HepG2 (cell line): ENCODE data around the gene EPB41. TPM values are rescaled to one million over a fixed set of nuclear protein-coding genes. Genes with fewer than 3 reads are reported as not detected.

Experiments
- AKAP8 ChIP-seq: sonication (generic); formaldehyde crosslinking; IDR thresholded peaks from 2 replicates; pipeline ENCODE4 v1.5.1; 2020; ENCODE audit warnings: mild to moderate bottlenecking, missing genetic modification reagents
- ATF7-NPFF ChIP-seq: sonication (generic); formaldehyde crosslinking; IDR thresholded peaks from 2 replicates; pipeline ENCODE4 v1.8.1; 2023; ENCODE audit warnings: mild to moderate bottlenecking, low read depth, missing genetic modification reagents, moderate library complexity
- BCL6 ChIP-seq: IDR thresholded peaks from 2 replicates; pipeline ENCODE4 v1.6.1; 2016; ENCODE audit warnings: missing genetic modification reagents, missing compliant biosample characterization
- JARID2 ChIP-seq: sonication (generic); formaldehyde crosslinking; IDR thresholded peaks from 2 replicates; pipeline ENCODE4 v1.8.1; 2023; ENCODE audit warnings: missing genetic modification reagents, inconsistent platforms; ENCODE audit not compliant: insufficient replicate concordance
- KDM5B ChIP-seq: sonication (generic); formaldehyde crosslinking; IDR thresholded peaks from 2 replicates; pipeline ENCODE4 v1.4.0; 2020; ENCODE audit warnings: missing genetic modification reagents, mild to moderate bottlenecking, borderline replicate concordance
- MAX ChIP-seq: IDR thresholded peaks from 2 replicates; pipeline ENCODE4 v1.6.1; 2012; ENCODE audit warnings: inconsistent platforms
- MEIS1 ChIP-seq: sonication (generic); formaldehyde crosslinking; IDR thresholded peaks from 2 replicates; pipeline ENCODE4 v1.9.0; 2021; ENCODE audit warnings: mild to moderate bottlenecking, missing genetic modification reagents, moderate library complexity, borderline replicate concordance
- NFE2 ChIP-seq: sonication (generic); formaldehyde crosslinking; IDR thresholded peaks from 2 replicates; pipeline ENCODE4 v1.4.0; 2020; ENCODE audit warnings: missing genetic modification reagents
- NR3C1 ChIP-seq: sonication (generic); formaldehyde crosslinking; IDR thresholded peaks from 2 replicates; pipeline ENCODE4 v1.4.0; 2020; ENCODE audit warnings: missing genetic modification reagents
- PHB2 ChIP-seq: fragments of 450-650 bp; IDR thresholded peaks from 2 replicates; pipeline ENCODE4 v1.6.1; 2018; ENCODE audit not compliant: partially characterized antibody
- POLR2A ChIP-seq, 2 experiments: IDR thresholded peaks; 2 replicates each; pipeline ENCODE4 v1.6.1; 2011; ENCODE audit warnings: low read depth in 2 of 2, low read length in 2 of 2, mild to moderate bottlenecking in 1 of 2, moderate library complexity in 1 of 2; ENCODE audit not compliant: insufficient read depth in 1 of 2
- POLR2AphosphoS2 ChIP-seq: IDR thresholded peaks from 2 replicates; pipeline ENCODE4 v1.6.1; 2011; ENCODE audit warnings: low read depth, low read length, improper control_type of control experiment
- POLR2AphosphoS5 ChIP-seq: IDR thresholded peaks from 2 replicates; pipeline ENCODE4 v1.6.1; 2012; ENCODE audit warnings: low read depth, low read length
- RXRA ChIP-seq: sonication (generic); formaldehyde crosslinking; IDR thresholded peaks from 2 replicates; pipeline ENCODE4 v1.5.1; 2020; ENCODE audit warnings: missing genetic modification reagents
- TFE3 ChIP-seq: IDR thresholded peaks from 2 replicates; pipeline ENCODE4 v1.6.1; 2016
- TSC22D2 ChIP-seq: sonication (generic); formaldehyde crosslinking; IDR thresholded peaks from 2 replicates; pipeline ENCODE4 v1.5.1; 2020; ENCODE audit warnings: missing genetic modification reagents, mild to moderate bottlenecking, borderline replicate concordance
- ZFP91 ChIP-seq: sonication (generic); formaldehyde crosslinking; IDR thresholded peaks from 2 replicates; pipeline ENCODE4 v1.9.0; 2022; ENCODE audit warnings: missing genetic modification reagents, mild to moderate bottlenecking, borderline replicate concordance
- ZGPAT ChIP-seq: IDR thresholded peaks from 2 replicates; pipeline ENCODE4 v1.6.1; 2016; ENCODE audit warnings: mild to moderate bottlenecking
- ZKSCAN5 ChIP-seq: sonication (generic); formaldehyde crosslinking; IDR thresholded peaks from 2 replicates; pipeline ENCODE4 v1.5.1; 2020; ENCODE audit warnings: mild to moderate bottlenecking, missing genetic modification reagents
- ZNF256 ChIP-seq: sonication (generic); formaldehyde crosslinking; conservative IDR thresholded peaks from 2 replicates; pipeline ENCODE4 v1.4.0; 2020; ENCODE audit warnings: missing genetic modification reagents
- ZNF430 ChIP-seq: sonication (generic); formaldehyde crosslinking; IDR thresholded peaks from 2 replicates; pipeline ENCODE4 v1.9.0; 2021; ENCODE audit warnings: mild to moderate bottlenecking, missing genetic modification reagents
- ZNF558 ChIP-seq: sonication (generic); formaldehyde crosslinking; IDR thresholded peaks from 2 replicates; pipeline ENCODE4 v1.9.0; 2022; ENCODE audit warnings: mild to moderate bottlenecking, missing genetic modification reagents, borderline replicate concordance
- ZNF770 ChIP-seq: sonication (generic); formaldehyde crosslinking; IDR thresholded peaks from 2 replicates; pipeline ENCODE4 v1.5.0; 2020; ENCODE audit warnings: mild to moderate bottlenecking, missing genetic modification reagents
- ZSCAN20 ChIP-seq: sonication (generic); formaldehyde crosslinking; IDR thresholded peaks from 2 replicates; pipeline ENCODE4 v1.4.0; 2020; ENCODE audit warnings: missing genetic modification reagents, mild to moderate bottlenecking, borderline replicate concordance
- polyA plus RNA-seq, 8 experiments: library from polyadenylated mRNA; depleted of rRNA in 3 of 8; stranded (reverse) in 7 of 8; unstranded in 1 of 8; fragments of >200 nt; fragmentation: Illumina TruSeq in 4 of 8; extraction: Trizol in 4 of 8; gene quantifications; 2 replicates each; pipeline versions ENCODE4 v1.2.1 to v1.2.3, GENCODE V29; 2011 to 2016; ENCODE audit warnings: low read depth in 4 of 8, missing spikeins in 1 of 8, mixed read lengths in 1 of 8; ENCODE audit not compliant: insufficient read depth in 1 of 8
- total RNA-seq, 5 experiments: library from RNA; depleted of rRNA; stranded (reverse); fragments of >200 nt; fragmentation: Illumina TruSeq; extraction: Trizol; gene quantifications; 2 replicates each; pipeline ENCODE4 v1.2.3, GENCODE V29; 2016; ENCODE audit warnings: low read depth in 1 of 5

Gene EPB41
- total and polyA plus RNA-seq, 2 of the 13 experiments (the other 11 are each of a cell fraction or from before 2014, with no cell fraction given) = 34.5 to 46.7 TPM

- TF ChIP-seq TSC22D2 = no peak
- TF ChIP-seq POLR2A (IDR thresholded peaks at IDR 0.05; ENCODE audit: insufficient read depth in 1 of 2, low read depth in 2 of 2, low read length in 2 of 2) = peak in 1 of 2 experiments; percentile 37; a peak in 1 of 4 replicates
- no peak for TF ChIP-seq AKAP8 (CRISPR knock-in tag)
- TF ChIP-seq TFE3 = peak; percentile 61; the same call in 1 of the 2 replicates
- TF ChIP-seq ZSCAN20 = no peak
- TF ChIP-seq ZNF430 (CRISPR knock-in tag) = no peak
- TF ChIP-seq ZGPAT (CRISPR knock-in tag) = no peak
- TF ChIP-seq ZKSCAN5 (CRISPR knock-in tag) = no peak
- no peak for TF ChIP-seq ZNF256 (CRISPR knock-in tag)
- TF ChIP-seq MEIS1 (CRISPR knock-in tag) = no peak
- no peak for TF ChIP-seq JARID2 (CRISPR knock-in tag)
- TF ChIP-seq NR3C1 (CRISPR knock-in tag) = no peak
- TF ChIP-seq POLR2AphosphoS2 = no peak
- peak; percentile 32; the same call in 1 of the 2 replicates for TF ChIP-seq MAX
- peak; percentile 41; the same call in 1 of the 2 replicates for TF ChIP-seq ZNF770 (CRISPR knock-in tag)
- no peak for TF ChIP-seq NFE2 (CRISPR knock-in tag)
- 0 out of 2 replicates have a peak, but pooled peaks have one; percentile 19 for TF ChIP-seq BCL6 (CRISPR knock-in tag)
- no peak for TF ChIP-seq RXRA
- TF ChIP-seq POLR2AphosphoS5 = peak; percentile 46; the same call in 1 of the 2 replicates
- TF ChIP-seq PHB2 = no peak
- no peak for TF ChIP-seq ATF7-NPFF (CRISPR knock-in tag)
- peak; percentile 45; the same call in 1 of the 2 replicates for TF ChIP-seq ZFP91 (CRISPR knock-in tag)
- TF ChIP-seq KDM5B (CRISPR knock-in tag) = peak; percentile 18; the same call in 1 of the 2 replicates
- TF ChIP-seq ZNF558 = no peak
These were observed 42.6 kb upstream of the EPB41 start (continued) for GRCh38 chr1:28871631-28872401.
